ENCODE measurements around the gene BRD8. TPM values are rescaled to one million over a fixed set of nuclear protein-coding genes. Genes with fewer than 3 reads are reported as not detected.

BRD8 gene
- total RNA-seq, 1 donor from 2014 or later = 138 TPM

DNA sequence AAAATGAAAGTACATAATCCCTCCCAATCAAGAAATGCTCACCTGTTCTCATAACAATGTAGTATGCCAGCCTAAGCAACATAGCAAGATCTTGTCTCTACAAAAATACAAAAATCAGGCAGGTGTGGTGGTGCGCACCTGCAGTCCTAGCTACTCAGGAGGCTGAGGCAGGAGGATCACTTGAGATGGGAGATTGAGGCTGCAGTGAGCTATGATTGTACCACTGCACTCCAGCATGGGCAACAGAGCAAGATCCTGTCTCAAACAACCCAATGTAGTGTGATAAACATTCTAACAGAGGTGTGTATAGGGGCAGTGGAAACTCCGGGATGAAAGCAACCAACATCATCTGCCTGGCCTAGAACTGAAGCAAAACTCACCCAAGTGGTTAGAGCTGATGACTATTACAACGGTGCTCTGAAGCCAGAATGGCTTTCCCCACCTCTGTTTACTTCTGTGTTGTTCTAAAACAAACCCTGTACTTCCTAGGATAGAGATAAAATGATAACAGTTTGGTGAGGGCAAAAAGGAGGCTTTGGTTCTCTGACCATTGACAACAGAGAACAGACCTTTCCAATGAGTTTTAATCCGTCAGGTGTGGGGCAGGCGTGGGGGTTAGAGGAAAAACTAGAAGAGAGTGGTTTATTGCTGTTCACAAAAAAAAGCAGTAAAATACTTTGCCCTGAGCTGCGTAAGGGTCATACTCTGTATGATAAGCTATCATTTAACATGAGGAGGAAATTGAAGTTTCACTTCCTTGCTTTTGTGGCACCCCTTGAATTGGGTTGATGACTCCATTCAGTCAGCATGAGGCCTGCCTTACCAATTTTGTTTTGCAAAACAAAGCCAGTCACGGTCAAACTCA is 75.7 kb downstream of the BRD8 start:
- Mint-ChIP-seq H3K27ac (no peak overlapping the region), H3K27me3 (peaks cover 24% of the 10 kb centered on the region), H3K9me3 (no peaks in the 10 kb centered on the region), H3K4me3 (no peak overlapping the region), H3K36me3 (no peaks in the 10 kb centered on the region), H3K4me1 (ENCODE audit: unreplicated experiment) (no peaks in the 10 kb centered on the region)
- TF ChIP-seq, protein P1, sequence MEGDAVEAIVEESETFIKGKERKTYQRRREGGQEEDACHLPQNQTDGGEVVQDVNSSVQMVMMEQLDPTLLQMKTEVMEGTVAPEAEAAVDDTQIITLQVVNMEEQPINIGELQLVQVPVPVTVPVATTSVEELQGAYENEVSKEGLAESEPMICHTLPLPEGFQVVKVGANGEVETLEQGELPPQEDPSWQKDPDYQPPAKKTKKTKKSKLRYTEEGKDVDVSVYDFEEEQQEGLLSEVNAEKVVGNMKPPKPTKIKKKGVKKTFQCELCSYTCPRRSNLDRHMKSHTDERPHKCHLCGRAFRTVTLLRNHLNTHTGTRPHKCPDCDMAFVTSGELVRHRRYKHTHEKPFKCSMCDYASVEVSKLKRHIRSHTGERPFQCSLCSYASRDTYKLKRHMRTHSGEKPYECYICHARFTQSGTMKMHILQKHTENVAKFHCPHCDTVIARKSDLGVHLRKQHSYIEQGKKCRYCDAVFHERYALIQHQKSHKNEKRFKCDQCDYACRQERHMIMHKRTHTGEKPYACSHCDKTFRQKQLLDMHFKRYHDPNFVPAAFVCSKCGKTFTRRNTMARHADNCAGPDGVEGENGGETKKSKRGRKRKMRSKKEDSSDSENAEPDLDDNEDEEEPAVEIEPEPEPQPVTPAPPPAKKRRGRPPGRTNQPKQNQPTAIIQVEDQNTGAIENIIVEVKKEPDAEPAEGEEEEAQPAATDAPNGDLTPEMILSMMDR (conservative IDR thresholded peaks at IDR 0.05) = no peak
- no peak for DNase-seq (ENCODE audit: extremely low spot score, unreplicated experiment)

- no peak overlapping the region for H3K4me3 Mint-ChIP-seq
- no peaks in the 10 kb centered on the region for H3K9me3 Mint-ChIP-seq
- H3K27me3 Mint-ChIP-seq = peaks cover 49% of the 10 kb centered on the region
- TF ChIP-seq, protein P1 (conservative IDR thresholded peaks at IDR 0.05) = no peak
- H3K27ac Mint-ChIP-seq = no peak overlapping the region
- H3K4me1 Mint-ChIP-seq (ENCODE audit: unreplicated experiment) = no peaks in the 10 kb centered on the region
- H3K36me3 Mint-ChIP-seq = no peaks in the 10 kb centered on the region
- DNase-seq (ENCODE audit: extremely low spot score, unreplicated experiment) = no peak
Measured at GRCh38 chr5:138096997-138097828, 81.2 kb downstream of the BRD8 start.

GRCh38 chr5:138096363-138096762 is 82.1 kb downstream of the BRD8 start:
- TF ChIP-seq, protein P1 (conservative IDR thresholded peaks at IDR 0.05) = no peak

DNA sequence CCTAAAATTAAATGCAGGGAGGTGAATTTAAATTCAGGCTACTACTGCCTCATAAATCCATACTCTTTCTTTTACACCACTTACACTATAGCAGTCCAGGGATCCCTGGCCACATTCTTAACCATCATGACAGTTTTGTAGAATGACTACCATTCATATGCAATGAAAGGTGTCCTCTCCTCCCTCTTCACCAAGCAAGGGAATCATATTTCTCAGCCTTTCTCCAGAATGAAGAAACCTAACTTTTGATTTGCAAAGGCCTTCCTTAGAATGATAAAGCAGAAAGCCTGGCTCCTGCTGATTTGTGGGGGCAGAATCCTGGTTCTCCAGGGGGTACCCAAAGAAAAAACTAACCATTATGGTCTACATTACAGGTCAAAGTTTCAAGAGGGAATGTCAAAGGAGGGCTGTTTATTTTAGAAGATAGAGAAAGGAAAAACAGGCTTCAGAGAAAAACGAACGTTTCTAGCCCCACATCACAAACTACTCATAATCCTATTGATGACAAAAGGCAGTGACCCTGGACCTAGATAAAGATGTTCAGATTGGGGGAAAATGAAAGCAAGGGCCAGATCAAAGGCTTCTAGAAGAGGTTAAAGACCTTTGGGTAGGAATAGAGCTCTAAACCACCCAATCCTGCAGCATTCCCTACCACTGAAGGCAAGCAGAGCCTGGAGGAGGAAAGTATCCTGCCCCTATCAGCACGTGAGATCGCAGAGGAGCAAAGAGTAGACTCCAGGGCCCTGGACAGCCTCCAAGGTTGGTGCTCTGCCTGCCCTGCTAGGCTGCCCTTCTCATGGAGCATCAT is 83.1 kb downstream of the BRD8 start:
- no peak for DNase-seq (ENCODE audit: extremely low spot score, unreplicated experiment)
- Mint-ChIP-seq H3K9me3 (no peaks in the 10 kb centered on the region), H3K4me1 (ENCODE audit: unreplicated experiment) (no peaks in the 10 kb centered on the region), H3K27ac (no peak overlapping the region), H3K27me3 (peaks cover 53% of the 10 kb centered on the region), H3K4me3 (no peak overlapping the region), H3K36me3 (no peaks in the 10 kb centered on the region)
- TF ChIP-seq, protein P1 (conservative IDR thresholded peaks at IDR 0.05) = no peak

More at GRCh38 chr5:138096363-138096762, 82.1 kb downstream of the BRD8 start:
- Mint-ChIP-seq H3K27ac (no peak overlapping the region), H3K9me3 (no peaks in the 10 kb centered on the region), H3K4me3 (no peak overlapping the region), H3K4me1 (ENCODE audit: unreplicated experiment) (no peaks in the 10 kb centered on the region), H3K27me3 (peaks cover 52% of the 10 kb centered on the region), H3K36me3 (no peaks in the 10 kb centered on the region)
- no peak for DNase-seq (ENCODE audit: extremely low spot score, unreplicated experiment)

- no peaks in the 10 kb centered on the region for H3K9me3 Mint-ChIP-seq
- H3K27me3 Mint-ChIP-seq = peaks cover 49% of the 10 kb centered on the region
- H3K36me3 Mint-ChIP-seq = no peaks in the 10 kb centered on the region
- no peak overlapping the region for H3K4me3 Mint-ChIP-seq
- DNase-seq (ENCODE audit: extremely low spot score, unreplicated experiment) = no peak
- H3K4me1 Mint-ChIP-seq (ENCODE audit: unreplicated experiment) = no peaks in the 10 kb centered on the region
- H3K27ac Mint-ChIP-seq = no peak overlapping the region
- TF ChIP-seq, protein P1 (conservative IDR thresholded peaks at IDR 0.05) = no peak
Measured at GRCh38 chr5:138093036-138093435, 85.4 kb downstream of the BRD8 start.
